ENCODE measurements around the gene LMNA. TPM values are rescaled to one million over a fixed set of nuclear protein-coding genes. Genes with fewer than 3 reads are reported as not detected.
"Not testable (repeated sequence)": the region's sequence is repeated elsewhere in the genome, so short reads cannot be mapped to it uniquely, and the experiment has no call there.

LMNA gene
- total RNA-seq (2014; rRNA removed; shearing (Covaris generic)), result 314 and 341 TPM in 2 replicates

DNA sequence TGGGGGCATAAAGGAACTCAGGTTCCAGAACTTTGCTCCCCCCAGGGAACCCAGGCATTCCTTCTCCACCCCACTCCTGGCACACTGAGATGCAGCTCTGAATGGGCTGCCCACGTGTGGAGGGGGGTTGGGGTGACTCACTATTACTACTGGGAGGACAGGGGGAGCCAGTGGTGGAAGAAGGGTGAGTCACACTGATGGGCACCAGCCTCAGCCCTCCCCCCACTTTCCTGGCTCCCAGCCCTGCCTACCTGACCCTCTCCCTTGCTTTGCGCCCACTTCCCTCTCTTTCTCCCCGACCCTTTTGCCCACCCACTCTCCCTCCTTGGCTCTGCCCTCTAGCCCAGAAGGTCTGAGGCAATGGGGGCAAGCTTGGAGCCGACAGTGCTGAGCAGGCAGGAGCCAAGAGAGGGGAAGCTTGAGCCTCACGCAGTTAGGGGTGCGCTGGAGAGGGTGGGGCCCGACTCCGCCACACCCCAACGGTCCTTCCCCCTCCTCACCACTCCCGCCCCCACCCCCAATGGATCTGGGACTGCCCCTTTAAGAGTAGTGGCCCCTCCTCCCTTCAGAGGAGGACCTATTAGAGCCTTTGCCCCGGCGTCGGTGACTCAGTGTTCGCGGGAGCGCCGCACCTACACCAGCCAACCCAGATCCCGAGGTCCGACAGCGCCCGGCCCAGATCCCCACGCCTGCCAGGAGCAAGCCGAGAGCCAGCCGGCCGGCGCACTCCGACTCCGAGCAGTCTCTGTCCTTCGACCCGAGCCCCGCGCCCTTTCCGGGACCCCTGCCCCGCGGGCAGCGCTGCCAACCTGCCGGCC is at the start of gene LMNA:
Gene LMNA, plus strand, starts transcription at position 611 of the 818 bp plus-strand sequence. CDS start 208 bp downstream, outside the sequence.
- in situ Hi-C loops (cut with HindIII; ENCODE audit: low sequenced_read_pairs), result no loop called here
- DNase-seq (ENCODE audit: low spot score), result peak; percentile 95

DNA sequence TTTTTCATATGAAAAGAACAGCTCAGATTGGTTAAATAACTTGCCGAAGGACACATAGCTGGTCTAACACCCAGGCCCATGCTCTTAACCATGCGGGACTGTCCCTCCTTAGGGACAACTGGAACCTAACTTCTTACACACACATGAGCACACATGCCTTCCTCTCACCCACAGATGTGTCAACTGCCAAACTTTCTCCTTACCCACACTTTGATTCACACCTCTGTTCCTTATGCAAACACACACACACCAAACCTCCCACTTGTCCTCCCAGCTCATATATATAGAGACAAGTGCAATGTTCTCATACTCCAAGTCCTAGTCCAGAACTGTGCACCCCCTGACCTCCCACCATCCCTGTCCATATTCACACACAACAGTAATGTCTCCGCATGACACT is 49.3 kb upstream of the LMNA start:
- in situ Hi-C loops (cut with HindIII; ENCODE audit: low sequenced_read_pairs), result no loop called here
- no peak for DNase-seq (ENCODE audit: low spot score)

DNA sequence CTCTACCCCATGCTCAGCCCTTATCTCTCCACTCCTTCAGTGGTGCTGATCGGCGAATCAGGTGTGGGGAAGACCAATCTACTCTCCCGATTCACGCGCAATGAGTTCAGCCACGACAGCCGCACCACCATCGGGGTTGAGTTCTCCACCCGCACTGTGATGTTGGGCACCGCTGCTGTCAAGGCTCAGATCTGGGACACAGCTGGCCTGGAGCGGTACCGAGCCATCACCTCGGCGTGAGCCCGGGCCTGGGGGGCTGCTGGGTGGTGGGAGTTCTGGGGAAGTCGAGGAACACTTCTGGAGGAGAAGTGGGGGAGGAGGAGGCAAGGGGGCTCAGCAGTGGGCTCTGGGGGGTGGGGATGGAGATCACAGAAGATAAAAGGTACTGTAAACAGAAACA is 48.6 kb upstream of the LMNA start:
- DNase-seq (ENCODE audit: low spot score), result no peak
- in situ Hi-C loops (cut with HindIII; ENCODE audit: low sequenced_read_pairs), result no loop called here

DNA sequence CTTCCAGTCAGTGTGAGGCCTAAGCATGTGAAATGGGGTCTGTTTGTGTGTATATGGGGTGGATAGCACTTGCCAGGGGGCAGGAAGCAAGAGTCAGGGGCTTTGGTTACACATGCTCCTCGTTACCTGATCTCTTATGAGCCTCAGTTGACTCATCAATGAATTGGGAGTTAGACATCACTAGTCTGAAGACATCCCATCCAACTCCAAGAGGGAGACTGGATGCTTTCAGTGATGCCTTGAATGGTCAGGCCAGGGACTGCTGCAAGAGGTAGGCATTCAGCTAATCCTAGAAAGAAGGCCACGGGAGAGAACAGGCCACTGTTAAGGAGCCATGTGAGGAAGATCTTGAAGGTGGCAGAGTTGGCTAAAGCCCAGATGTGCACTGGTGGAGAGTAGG is 47.2 kb upstream of the LMNA start:
- no peak for DNase-seq (ENCODE audit: low spot score)
- in situ Hi-C loops (cut with HindIII; ENCODE audit: low sequenced_read_pairs), result no loop called here

DNA sequence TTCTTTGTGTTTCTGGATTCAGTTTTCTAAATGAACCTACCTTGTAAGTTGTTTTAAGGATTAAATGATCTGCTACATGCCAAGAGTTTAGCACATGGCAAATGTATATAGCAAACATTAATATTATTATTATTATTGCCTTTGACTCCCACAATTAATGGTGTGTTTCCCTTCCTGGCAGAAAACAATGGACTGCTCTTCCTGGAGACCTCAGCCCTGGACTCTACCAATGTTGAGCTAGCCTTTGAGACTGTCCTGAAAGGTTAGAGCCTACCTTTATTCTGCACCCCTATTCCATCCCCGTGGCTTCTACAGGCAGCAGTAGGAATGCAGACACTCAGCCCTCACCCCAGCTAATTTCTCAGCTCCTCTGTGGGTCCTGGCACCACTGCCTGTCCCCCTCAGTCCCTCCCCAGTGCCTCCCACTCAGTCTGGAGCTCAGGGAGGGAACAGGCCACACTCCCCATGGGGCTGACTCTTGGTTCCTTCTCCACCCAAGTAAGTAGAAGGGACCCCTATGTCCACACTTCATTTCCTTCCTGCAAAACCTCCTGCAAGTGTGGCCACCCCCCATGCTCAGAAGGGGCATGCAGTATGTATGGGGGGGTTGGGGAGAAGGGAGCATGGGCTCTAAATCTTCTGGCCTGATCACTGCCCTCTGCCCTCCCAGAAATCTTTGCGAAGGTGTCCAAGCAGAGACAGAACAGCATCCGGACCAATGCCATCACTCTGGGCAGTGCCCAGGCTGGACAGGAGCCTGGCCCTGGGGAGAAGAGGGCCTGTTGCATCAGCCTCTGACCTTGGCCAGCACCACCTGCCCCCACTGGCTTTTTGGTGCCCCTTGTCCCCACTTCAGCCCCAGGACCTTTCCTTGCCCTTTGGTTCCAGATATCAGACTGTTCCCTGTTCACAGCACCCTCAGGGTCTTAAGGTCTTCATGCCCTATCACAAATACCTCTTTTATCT is 44.7 kb upstream of the LMNA start:
- no peak for DNase-seq (ENCODE audit: low spot score)
- in situ Hi-C loops (cut with HindIII; ENCODE audit: low sequenced_read_pairs), result no loop called here

DNA sequence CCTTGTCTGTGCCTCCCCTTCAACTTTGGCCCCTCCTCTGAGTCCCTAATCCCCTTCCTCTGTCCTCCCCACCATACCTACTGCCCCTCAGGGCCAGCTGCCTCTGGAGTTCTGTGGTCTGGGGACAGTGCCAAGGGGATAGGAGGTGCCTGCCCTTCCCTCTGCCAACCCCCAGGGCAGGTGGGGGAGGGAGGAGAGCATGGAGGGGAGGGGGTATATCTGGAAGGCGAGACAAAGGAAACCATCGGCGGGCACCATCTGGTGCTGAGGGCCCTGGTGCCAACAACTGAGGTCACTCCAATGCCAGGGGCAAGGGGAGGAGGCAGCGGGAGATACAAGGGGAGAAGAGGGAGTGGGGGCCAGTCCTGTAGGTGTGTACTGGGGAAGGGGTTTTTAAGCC is 44.0 kb upstream of the LMNA start:
- in situ Hi-C loops (cut with HindIII; ENCODE audit: low sequenced_read_pairs), result no loop called here
- DNase-seq (ENCODE audit: low spot score), result peak; percentile 45

DNA sequence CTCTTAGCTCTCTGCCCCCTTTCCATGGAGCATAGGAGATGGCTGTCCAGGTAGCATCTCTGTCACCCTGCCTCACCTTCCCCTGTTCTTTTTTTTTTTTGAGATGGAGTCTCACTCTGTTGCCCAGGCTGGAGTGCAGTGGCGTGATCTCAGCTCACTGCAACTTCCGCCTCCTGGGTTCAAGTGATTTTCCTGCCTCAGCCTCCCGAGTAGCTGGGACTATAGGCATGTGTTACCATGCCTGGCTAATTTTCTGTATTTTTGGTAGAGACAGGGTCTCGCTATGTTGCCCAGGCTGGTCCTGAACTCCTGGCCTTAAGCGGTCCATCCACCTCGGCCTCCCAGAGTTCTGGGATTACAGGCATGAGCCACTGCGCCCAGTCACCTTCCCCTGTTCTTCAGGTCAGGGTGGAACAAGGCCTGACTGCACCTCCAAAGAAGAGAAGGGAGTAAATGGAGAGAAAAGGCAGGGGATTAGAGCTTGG is 43.1 kb upstream of the LMNA start:
- DNase-seq (ENCODE audit: low spot score); in situ Hi-C loops (cut with HindIII; ENCODE audit: low sequenced_read_pairs): not testable (repeated sequence)

DNA sequence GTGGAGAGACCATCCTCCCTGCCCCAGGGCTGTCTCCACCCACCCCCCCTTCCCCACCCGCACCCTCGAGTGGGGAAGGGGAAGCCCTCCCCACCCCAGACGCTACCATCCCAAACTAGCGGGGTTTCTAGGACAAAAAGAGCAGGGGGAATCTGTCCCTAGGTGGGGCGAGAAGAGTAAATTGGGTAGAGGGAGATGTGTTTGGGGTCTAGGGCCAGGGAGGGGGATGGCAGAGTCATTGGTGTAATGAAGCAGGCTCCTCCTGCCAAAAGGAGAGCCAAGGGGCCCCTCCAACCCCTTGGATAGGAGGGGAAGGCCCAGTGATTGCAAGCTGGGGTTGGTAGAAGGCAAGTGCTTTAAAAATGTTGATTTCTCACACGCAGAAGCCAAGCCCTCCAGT is 42.3 kb upstream of the LMNA start:
- in situ Hi-C loops (cut with HindIII; ENCODE audit: low sequenced_read_pairs), result no loop called here
- no peak for DNase-seq (ENCODE audit: low spot score)

DNA sequence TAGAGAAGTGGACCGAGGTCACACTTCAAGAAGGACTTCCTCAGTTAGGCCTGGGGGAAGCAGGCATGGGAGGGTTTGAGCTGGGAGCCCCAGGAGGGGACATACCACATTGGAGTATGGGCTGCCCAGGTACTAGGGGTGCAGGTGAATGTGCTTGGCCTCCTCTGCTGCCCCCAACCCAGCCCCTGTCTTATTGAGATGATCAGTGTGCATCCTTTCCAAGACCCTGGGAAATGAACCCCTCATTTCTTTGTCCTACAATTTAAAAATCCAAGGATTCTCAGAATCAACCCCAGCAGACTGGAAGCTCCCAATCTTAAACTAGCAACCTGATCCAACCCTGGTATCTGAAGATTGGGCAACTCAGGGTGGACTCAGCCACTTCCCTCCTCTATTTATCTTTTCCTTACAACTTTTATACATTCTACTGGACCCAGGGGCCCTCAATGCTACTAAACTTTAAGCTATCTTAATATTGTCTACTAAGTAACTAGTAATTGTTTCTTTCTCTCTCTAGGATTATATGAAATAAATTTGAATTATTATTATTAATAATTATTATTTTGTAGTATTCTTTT is 41.3 kb upstream of the LMNA start:
- DNase-seq (ENCODE audit: low spot score), result no peak
- in situ Hi-C loops (cut with HindIII; ENCODE audit: low sequenced_read_pairs), result no loop called here

DNA sequence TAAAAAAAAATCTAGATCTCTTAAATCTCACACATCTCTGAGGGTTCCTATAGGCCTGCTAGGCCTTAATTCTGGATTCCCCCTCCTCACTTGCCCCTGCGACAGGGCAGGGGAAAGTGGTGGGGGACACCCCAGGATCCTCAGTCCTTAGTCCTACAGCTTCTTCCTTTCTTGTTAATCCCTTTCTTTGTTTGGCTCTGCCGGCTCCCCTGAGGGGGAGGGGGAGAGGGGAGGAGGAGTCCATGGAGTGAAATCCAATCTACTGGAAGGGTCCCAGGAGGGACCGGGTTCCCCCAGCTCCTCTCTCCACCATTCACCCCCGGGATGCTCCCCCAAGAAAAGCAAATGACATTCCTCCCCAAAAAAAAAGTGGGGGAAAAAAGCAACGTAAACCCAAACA is 40.8 kb upstream of the LMNA start:
- in situ Hi-C loops (cut with HindIII; ENCODE audit: low sequenced_read_pairs), result no loop called here
- no peak for DNase-seq (ENCODE audit: low spot score)

DNA sequence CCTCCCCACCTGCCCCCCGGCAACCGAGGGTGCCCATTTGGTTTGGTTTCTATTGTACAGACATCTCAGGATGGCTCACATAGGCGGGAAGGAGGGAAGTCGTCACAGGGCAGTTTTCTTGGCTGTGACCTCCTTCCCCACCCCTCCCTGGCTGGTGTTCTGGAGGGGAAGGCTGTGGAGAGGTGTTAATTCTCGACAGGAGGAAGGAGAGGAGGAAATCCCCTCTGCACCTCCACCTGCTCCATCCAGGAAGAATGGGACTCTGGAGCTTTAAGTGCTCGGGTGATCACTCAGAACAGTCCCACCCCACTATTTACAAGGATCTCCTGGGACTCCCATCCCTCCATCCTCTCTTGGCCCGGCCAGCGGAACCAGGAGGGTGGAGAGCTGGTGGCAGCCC is 39.9 kb upstream of the LMNA start:
- no peak for DNase-seq (ENCODE audit: low spot score)
- in situ Hi-C loops (cut with HindIII; ENCODE audit: low sequenced_read_pairs), result no loop called here

DNA sequence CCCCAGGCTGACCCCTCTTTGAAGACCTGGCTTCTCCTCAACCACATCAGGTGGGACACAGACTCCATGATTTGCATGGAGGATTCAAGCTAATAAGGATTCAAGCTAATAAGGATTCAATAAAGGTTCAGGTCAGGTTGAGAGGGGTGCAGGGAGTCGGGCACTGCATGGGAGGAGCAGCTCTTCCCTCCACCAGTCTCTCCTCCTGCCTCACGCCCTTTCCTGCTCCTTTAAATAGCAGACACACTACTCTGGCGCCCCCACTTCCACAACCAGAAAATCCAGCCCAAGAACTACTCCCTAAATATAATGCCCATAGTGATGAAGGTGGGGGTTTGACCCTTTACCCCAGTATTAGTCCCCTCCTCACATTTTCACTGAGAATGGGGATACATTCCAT is 39.3 kb upstream of the LMNA start:
- no peak for DNase-seq (ENCODE audit: low spot score)
- in situ Hi-C loops (cut with HindIII; ENCODE audit: low sequenced_read_pairs), result no loop called here

DNA sequence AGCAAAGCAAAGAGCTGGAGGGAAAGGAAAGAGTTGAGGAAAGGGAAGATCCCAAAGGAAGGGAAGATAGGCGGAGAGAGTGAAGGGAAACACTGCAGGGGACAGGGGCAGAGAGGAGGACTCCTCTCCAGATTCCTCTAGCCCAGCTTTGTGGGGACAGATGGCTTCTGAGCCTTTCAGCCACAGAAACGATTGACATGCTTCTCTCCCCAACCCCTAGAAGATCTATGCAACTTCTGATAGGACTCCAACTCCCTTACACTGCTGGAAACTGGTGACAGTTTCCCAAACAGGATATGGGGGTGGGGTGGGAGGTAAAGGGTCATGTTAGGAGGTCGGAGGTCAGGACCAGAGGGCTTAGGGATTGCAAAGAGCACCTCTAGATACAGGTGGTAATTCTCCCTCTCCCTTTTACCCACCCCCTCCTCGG is 38.7 kb upstream of the LMNA start:
- DNase-seq (ENCODE audit: low spot score), result no peak
- in situ Hi-C loops (cut with HindIII; ENCODE audit: low sequenced_read_pairs), result no loop called here

DNA sequence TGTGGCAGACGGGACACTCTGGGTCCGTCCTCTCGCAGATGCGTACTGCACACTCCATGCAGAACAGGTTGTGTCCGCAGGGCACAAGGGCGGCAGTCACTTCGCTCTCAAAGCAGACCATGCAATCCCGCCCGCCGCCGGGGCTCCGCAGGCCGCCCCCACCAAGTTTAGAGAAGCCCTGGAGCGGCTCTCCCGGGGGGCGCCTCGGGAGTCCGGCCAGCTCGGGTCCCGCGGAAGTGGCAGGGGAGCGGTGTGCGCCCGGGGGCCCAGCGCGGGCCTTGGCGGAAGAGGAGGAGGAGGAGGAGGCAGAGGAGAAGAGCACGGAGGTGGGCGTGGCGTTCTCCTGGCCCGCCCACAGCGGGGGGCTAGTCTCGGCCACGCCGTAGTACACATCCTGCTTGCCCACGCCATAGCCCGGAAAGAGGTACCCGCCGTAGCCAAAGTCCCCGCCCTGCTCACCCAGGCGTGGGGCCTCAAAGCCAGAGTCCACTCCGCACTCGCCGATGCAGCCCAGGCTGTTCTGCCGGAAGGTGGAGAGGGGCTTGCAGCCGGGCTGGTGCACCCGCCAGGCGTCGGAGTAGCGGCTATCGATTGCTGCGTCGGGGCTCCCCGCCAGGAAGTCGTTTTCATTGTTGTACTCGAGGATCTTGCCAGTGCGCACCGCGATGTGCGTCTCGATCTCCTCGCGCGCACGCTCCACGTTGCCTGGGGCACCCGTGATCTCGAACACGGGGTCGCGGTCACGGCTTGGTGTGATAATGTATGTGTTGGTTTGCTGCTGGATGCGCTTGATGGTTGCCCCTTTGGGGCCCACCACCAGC is 37.7 kb upstream of the LMNA start:
- DNase-seq (ENCODE audit: low spot score), result no peak
- in situ Hi-C loops (cut with HindIII; ENCODE audit: low sequenced_read_pairs), result no loop called here

DNA sequence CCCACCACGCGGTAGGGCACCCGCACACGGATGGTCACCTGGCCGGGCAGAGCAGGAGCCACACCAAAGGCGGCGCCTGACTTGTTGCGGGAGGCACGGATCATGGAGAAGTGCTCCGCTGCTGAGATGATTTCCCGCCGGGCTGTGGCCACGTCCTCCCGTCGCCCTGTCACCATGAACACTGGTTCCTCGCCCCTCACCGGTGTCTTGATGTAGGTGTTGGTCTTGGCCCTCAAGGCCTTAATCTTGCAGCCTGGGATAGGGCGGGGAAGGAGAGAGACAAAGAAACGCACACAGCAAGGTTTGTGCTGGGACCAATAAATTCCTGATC is 37.1 kb upstream of the LMNA start:
- DNase-seq (ENCODE audit: low spot score), result no peak
- in situ Hi-C loops (cut with HindIII; ENCODE audit: low sequenced_read_pairs), result no loop called here

DNA sequence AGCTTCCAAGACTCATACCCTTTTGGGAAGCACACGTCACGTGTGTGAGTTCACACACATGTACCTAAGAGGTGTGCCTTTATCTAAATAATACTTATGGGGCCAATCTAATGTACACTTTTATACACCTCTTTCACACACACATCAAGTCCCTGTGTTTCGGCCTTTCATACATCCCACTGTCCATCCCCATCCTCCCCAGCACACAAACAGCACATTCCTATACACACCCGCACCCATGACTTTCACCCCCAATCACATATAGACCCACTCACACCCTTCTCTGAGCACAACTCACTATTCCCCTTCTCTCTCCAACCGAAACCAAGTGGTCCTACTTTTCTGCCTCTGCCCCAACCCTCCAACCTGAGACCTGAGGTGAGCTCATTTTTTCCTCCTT is 35.8 kb upstream of the LMNA start:
- in situ Hi-C loops (cut with HindIII; ENCODE audit: low sequenced_read_pairs), result no loop called here
- DNase-seq (ENCODE audit: low spot score), result no peak

DNA sequence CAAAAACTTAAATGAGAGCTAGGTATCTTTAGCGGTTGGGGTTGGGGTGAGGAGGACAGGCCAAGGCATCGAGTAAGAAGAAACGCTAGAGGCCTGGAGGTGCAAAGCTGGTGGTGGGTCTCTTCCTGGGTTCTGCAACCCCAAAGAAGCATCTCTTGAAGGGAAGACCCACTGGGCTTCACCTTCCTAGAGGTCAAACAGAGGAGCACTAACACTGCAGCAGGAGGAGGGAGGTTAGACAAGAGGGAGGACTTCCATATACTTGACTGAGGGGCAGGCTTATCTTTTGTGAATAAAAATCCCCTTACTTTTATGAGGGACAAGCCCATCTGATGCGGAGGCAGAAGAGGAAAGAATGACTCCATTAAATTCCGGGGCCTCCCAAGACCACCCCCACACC is 34.7 kb upstream of the LMNA start:
- no peak for DNase-seq (ENCODE audit: low spot score)
- in situ Hi-C loops (cut with HindIII; ENCODE audit: low sequenced_read_pairs), result no loop called here

DNA sequence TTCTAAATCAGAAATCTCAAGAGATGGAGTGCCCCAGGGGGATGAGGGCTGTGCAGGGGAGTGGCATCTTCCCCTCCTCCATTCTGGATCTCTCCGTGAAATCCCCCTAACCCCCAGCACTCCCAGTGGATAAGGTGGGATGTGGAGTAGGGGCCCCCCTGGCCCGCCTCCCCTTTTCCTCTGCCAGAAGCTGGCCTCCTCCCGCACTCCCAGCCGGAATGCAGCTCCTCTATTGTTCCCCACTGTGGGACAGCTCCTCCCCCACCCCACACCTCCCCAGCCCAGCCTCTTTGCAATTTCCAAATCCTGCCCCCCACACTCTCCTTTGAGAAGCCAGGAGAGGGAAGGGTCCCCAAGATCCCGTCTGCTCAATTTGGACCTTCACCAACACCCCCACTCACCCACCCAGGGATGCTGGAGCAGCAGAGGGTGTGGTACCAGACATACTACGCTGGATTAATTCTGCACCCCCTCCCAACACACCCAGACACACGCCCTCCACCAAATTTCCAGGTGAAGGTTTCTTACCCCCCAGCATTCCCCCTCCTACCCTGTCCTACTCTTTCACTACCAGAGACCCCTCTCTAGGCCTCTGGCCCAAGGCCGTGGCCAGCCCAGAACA is 34.2 kb upstream of the LMNA start:
- no peak for DNase-seq (ENCODE audit: low spot score)
- in situ Hi-C loops (cut with HindIII; ENCODE audit: low sequenced_read_pairs), result no loop called here

DNA sequence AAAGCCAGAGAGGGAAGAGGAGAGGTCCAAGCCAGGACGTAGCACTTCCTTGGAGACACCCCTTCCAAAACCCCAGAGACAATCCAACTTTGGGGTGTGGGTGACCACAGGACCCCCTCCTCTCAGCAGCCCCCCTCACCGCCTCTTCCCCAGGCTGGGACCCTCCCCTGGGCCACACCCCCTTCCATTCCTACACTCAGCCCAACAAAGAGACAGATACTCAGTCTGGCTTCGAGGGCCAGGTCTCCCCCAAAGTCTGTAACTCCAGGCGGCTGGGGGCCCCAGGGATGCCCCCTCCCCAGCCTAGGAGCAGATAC is 33.7 kb upstream of the LMNA start:
- in situ Hi-C loops (cut with HindIII; ENCODE audit: low sequenced_read_pairs), result no loop called here
- no peak for DNase-seq (ENCODE audit: low spot score)

Measured in G401 (cell line).